HG02763 (cell line): ENCODE results near the gene TTYH3.
"Not testable (repeated sequence)": the region's sequence is repeated elsewhere in the genome, so short reads cannot be mapped to it uniquely, and the experiment has no call there.

Experiments used
- ATAC-seq: cut with Tn5 transposase; IDR thresholded peaks from one replicate; pipeline ENCODE4 v1.9.1; 2021; ENCODE audit warnings: mild to moderate bottlenecking, moderate library complexity; ENCODE audit not compliant: unreplicated experiment

The TTYH3 gene

GRCh38 chr7:2662273-2663120 lies 30.7 kb downstream of the TTYH3 start:
- ATAC-seq: no peak

- ATAC-seq: no peak
These were observed 31.5 kb downstream of the TTYH3 start for GRCh38 chr7:2663121-2663886.

GRCh38 chr7:2663960-2664359 lies 32.2 kb downstream of the TTYH3 start:
- no peak for ATAC-seq

- no peak for ATAC-seq
These were observed 33.6 kb downstream of the TTYH3 start for GRCh38 chr7:2665359-2665791.

- ATAC-seq: no peak
These were observed 34.4 kb downstream of the TTYH3 start for GRCh38 chr7:2666155-2666554.

GRCh38 chr7:2666588-2667250 lies 34.9 kb downstream of the TTYH3 start:
- ATAC-seq: no peak

GRCh38 chr7:2667843-2668242 lies 36.1 kb downstream of the TTYH3 start:
- ATAC-seq: no peak

- no peak for ATAC-seq
These were observed 36.6 kb downstream of the TTYH3 start for GRCh38 chr7:2668401-2668800.

GRCh38 chr7:2670171-2670570 lies 38.4 kb downstream of the TTYH3 start:
- ATAC-seq: no peak

GRCh38 chr7:2670720-2671391 lies 39.1 kb downstream of the TTYH3 start:
- no peak for ATAC-seq

GRCh38 chr7:2673214-2673613 lies 41.4 kb downstream of the TTYH3 start:
- not testable (repeated sequence) for ATAC-seq

GRCh38 chr7:2673934-2674333 lies 42.1 kb downstream of the TTYH3 start:
- no peak for ATAC-seq

- no peak for ATAC-seq
These were observed 43.5 kb downstream of the TTYH3 start for GRCh38 chr7:2675256-2675764.

GRCh38 chr7:2676576-2676975 lies 44.8 kb downstream of the TTYH3 start:
- not testable (repeated sequence) for ATAC-seq

GRCh38 chr7:2678454-2678853 lies 46.7 kb downstream of the TTYH3 start:
- ATAC-seq: not testable (repeated sequence)

GRCh38 chr7:2679135-2680127 lies 47.6 kb downstream of the TTYH3 start:
- not testable (repeated sequence) for ATAC-seq

GRCh38 chr7:2680256-2680655 lies 48.5 kb downstream of the TTYH3 start:
- ATAC-seq: no peak

- no peak for ATAC-seq
These were observed 49.2 kb downstream of the TTYH3 start for GRCh38 chr7:2680792-2681490.
